Nucleus accumbens (tissue), 56 donors: ENCODE results near the gene MAP2K2.

Experiments
- DNase-seq, 56 donors: peaks; one replicate each; lab custom pipeline; 2025; lab: John Stamatoyannopoulos, UW

Gene MAP2K2

DNA sequence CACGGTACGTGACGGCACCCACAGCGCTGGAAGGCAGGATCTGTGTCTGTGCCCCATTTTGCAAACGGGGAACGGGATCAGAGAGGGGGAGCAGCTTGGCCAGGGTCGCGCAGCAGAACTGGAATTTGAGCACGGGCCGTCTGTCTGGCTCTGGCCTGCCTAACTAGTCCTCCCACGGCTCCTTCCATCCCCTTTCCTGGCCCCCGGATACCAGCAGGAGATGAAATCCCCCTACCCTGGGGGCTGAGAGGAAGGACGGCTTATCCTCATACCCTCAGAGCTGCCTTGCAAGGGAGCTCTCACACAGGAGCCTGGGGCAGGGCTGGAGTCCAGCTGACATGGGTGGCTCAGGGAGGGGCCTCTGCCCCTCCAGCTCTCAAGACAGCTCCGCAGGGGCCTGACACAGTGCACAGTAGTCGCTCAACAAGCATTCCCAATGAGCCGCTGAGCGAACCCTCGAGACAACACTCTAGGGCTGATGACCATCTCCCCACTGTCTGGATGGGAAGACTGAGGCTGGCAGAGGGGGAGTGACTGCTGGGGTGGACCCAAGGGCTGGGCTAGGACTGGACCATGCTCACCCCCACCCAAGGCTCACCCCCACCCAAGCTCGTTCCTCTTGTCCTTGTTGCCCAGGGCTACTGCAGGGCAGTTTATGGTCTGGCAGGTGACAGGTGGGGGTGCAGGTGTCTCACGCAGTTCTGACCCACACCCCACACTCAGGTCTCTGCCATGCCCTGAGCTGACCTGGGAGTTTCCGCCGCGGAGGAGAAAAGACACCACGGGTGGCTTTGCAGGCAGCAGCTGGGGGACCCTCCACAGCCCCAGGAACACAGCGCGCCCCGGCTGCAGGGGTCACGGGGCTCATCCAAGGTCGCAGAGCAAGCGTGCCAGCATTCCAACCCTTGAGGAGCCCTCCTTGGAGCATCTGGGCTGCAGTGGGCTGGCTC is 61.2 kb downstream of the MAP2K2 start:
- no peak for DNase-seq

DNA sequence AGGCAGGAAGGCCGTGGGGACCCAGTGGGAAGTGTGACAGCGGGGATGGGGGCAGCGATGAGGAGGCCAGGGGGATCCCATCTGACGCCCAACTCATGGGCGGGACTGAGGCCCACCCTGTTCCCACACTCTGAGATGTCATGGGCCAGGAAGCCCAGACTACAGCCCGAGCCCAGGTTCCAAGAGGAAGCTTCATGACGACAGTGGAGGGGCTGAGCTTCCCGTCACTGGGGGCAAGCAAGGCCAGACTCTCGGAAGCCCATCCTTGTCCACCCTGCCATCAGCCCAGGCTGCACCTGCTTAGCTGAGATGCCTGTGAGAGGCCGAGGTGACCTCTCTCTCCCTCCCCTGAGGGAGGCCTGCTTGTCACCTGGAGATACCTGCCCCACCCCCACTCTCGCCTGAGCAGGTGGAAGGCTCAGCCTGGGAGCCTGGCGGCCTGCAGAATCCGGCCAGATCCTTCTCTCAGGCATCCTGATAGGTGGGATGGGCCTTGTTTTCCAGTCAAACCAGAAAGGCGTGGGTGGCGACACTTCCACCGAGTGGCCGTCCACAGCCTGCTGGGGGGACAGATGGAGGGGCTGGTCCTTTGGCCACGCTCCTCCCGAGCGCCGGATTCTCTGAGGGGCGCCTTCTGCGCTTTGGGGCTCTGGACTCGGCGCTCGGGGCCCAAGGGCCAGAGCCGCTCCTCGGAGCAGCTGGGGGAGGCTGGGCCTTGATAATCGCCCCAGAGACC is 62.1 kb downstream of the MAP2K2 start:
- DNase-seq = no peak

DNA sequence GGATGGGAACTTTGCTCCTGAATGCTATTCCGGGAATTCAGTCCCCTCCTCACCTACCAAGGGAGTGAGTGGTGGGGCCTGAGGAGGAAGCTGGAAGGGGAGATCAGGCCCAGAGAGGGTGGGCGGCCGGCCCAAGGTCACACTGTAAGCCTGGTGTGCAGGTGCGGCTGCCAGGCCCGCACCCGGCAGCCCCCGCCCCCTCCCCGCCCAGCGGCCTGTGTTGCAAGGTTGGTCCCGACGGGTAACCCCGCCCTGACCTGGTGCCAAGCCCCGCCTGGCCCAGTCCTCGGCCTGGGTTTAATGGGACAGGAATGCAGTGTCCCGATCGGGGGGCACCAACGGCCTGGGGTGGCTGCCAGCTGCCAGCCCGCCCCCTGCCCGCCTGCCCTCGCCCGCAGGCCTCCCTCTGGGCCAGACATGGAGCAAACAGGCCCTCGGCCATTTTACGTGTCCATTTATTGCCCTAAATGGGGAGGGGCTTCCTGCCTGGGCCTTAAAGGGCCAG is 62.7 kb downstream of the MAP2K2 start:
- peak in 1 of 56 donors; percentile 46 for DNase-seq

DNA sequence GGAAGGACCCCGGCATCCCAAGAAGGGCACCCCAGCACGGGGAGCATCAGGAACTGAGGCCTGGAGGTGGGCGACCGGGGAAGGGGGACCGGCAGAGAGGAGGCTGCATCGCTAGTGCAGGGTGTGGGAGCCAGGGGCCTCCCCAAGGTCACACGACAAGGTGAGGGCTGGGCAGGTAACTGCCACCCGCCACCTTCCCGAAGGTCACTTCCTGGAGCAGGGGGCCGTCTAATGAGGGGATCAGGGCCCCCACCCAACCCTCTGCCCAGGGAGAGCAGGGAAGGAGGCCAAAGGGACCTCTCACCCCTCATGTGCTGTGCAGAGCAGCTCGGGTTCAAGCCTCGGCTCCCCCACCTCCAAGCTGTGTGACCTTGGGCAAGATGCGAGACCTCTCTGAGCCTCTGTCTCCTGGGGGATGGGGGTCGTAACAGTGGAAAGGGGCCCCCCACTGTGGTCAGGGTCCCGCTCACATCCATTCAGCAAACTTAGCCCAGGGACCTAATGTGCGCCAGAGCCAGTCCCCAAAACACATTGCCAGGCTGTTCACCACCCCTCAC is 63.2 kb downstream of the MAP2K2 start:
- DNase-seq = no peak

DNA sequence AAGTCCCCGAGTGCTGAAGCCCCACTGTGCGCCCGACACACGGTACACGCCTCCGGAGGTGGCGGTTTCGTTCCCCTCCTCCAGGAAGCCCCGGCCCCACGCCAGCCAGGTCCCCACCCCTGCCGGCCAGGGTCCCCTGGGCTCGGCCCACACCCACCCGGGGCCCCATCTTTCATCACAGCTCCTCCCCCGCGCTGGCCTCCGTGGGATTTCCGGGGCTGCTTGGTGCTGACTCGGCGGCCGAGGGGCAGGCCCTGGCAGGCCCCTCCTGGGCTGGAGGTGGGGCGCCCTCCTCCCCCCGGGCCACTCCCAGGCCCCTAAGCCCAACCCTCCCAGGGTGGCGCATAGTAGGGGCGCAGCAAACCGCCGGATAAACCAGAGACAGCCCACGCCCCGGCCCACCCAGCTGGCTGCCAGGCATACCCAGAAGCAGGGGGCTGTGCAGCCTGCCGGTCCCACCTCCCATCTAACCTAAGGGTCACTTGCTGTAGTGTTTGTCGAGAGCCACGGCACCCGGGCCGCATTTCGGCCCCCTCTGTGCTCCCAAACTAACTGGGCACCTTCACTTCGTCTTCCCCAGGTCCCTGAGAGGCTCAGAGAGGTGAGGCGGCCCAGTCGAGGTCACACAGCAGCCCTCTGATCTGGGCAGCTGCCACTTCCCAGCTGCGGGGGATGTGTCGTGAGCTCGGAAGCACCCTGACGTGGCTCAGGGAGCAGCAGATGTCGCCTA is 63.9 kb downstream of the MAP2K2 start:
- DNase-seq = no peak

DNA sequence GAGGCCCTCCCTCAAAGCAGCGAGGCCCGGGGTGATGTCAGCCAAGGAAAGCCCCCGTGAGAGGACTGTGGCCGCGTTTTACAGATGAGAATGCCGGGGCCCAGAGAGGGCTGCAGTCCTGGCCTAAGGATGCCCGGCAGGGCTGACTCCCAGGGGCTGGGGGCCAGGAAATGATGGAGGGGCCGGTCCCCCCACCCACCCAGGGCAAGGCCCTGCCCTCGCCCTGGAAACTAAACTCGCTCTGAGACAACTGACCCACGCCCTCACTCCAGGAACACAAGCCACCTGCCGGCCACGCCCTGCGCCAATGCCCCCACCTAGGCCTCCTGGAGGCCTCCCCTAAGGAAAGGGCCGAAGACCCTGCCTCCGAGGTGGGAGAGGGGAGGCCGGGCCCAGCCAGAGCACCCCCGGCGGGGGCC is 64.5 kb downstream of the MAP2K2 start:
- no peak for DNase-seq

DNA sequence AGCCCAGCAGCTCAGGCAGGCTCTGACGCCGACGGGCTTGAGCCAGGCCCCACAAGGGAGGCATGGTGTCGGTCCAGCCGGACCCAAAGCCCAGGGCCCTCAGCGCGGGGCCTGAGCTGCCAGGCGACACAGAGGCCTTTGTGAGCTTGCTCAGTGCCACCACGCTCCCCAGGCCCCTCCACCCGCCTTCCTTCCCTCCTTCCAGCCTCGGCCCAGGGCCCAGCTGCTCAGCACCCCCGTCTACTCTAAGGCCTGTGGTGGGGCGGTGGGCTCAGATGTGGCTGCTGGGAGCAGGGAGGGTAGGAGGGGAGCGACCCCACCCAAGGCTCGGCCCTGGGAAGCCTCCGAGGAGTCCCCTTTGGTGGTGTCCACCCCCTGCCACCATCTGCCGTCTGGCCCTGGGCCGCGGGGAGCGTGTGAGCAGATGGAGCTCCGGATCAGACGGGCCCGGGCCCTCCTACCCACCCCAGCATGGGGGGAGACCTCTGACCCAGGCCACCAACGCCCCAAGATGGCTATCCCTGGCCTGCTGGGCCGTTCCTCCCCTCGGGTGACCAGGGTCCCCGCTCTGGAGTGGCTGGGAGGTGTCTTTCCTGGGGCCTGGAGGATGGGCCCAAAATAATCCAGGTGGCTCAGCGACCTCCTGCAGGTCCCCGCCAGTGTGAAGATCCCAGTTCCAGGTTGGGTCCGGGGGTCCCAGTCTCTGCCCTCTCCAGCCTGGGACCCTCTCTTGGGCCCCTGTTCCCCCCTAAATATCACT is 65.0 kb downstream of the MAP2K2 start:
- peak in 54 of 56 donors; percentile 9 to 87 (median 72) for DNase-seq

DNA sequence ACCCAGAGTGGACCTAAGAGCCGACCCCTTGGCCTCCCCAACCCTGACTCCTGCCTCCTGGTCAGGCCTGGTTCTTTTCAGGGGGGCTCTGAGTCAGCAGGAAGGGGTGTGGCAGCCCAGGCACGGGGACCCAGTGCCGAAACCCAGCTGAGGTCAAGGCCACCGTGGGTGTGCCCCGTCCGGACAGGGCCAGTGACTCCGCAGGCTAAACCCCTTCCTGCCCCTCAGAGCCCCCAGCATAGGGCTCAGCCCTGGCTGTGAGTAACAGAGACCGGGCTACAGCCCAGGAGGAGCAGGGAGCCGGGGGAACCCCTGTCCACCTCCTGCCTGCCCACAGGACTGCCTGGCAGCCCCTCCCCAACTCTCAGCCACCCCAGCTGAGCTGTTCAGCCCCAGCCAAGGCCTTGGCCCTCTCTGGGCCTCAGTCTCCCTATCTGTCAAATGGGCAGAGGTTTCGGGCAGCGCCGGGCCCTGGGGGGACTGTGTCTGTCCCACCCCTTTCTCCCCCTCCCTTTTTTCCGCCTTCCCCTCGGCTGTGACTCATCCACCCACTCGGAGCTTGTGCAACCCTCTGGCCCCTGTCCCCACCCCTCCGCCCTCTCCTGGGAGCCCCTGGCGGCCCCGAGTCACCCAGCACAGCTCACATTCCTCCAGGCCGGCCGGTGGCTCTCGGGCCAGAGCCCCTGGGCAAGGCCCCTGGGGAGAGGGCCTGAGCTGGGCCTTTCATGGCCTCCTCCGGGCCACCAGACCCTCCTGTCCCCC is 65.8 kb downstream of the MAP2K2 start:
- DNase-seq = peak in 16 of 56 donors; percentile 51 to 79 (median 68)

DNA sequence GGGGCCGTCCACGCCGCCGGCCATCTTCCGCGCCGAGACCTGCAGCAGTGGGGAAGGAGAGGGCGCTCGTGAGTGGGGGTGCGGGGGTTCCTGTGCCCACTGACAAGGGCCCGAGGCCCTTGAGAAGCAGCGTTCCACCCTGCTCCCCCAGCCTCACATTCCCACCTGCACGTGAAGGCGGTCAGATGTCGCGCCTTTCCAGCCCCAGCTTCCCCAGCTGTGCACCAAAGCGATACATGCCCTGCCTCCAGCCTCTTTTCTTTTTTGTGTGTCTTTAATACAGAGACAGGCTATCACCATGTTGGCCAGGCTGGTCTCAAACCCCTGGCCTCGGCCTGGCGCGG is 68.7 kb downstream of the MAP2K2 start:
- no peak for DNase-seq

DNA sequence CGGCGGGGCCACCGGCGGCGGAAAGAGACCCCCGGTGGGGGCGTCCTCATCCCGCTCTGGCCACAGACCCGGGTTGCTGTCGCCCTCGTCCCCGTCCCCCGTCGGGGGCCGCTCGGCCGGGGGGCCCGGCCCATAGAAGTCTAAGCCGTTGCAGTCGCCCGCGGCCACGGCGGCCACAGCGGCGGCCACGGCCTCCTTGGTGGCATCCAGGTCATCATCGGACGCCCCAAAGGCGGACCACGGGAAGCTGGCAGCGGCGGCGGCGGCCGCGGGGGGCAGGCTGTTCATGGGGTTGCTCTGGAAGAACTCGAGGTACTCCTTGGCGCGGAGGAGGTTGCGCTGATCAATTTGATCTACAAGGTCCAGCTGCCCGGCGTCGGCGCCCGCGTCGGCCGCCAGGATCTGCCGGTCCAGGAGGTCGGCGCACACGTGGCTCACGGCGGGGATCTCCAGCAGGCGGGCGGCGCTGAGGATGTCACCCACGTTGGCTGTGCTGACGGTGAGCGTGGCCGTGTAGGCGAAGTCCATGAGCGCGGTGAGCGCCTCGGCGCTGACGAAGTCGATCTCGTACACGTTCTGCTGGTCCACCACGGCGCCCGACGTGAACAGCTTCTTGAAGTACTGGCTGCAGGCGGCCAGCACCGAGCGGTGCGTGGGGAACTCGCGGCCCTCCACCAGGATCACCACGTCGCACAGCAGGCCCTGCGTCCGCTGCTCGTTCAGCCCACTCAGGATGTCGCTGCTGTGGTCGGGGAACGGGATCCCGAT is 69.3 kb downstream of the MAP2K2 start:
- no peak for DNase-seq

DNA sequence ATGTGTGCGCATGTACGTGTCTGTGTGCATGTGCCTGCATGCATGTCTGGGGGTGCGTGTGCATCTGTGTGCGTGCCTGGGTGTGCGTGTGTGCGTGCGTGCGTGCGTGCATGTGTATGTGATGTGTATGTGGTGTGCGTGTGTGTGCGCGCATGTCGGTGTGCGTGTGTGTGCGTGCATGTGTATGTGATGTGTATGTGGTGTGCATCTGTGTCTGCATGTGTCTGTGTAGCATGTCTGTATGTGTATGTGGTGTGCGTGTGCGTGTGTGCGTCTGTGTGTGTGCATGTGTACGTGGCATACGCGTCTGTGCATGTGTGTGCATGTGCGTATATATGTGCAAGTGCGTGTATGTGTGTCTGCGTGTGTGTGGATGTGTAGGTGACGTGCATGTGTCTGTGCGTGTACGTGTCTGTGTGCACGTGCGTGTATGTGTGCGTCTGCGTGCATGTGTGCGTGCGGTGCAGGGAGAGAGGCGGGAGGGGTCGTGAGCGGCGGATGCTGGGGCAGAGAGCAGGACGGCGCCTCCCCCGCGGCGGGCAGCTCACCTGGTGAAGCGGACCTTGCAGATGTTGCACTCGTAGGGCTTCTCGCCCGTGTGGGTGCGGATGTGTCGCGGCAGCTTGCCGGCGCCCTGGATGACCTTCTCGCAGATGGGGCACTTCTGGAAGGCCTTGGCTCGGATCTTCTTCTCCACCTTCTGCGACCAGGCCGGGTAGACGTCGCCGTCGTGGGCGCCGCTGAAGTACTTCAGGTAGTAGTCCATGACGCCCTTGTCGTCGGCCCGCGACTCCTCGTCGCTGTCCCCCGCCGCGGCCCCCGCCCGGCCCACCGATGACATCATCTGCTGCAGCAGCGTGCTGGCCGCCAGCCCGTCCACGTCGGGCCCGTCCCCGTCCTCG is 70.2 kb downstream of the MAP2K2 start:
- DNase-seq = no peak

DNA sequence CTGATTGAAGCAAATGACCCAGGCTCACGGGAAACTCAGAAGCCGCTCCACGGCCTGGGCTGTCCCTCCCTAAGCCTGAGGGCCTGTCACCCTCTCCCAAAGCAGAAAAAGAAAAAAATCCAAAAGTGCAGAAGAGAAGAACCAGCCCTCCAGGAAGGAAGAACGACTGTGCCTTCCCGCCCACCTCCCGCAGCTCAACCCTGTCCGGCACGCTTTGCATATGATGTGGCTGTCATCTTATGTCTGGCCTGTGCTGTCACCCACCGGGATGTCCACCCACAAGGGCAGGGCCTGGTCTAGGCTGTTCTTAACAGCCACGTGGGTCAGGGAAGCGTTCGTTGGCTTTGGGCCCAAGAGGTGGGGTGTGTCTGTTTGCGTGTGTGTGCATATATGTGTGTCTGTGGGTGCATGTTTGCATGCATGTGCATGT is 70.9 kb downstream of the MAP2K2 start:
- no peak for DNase-seq

DNA sequence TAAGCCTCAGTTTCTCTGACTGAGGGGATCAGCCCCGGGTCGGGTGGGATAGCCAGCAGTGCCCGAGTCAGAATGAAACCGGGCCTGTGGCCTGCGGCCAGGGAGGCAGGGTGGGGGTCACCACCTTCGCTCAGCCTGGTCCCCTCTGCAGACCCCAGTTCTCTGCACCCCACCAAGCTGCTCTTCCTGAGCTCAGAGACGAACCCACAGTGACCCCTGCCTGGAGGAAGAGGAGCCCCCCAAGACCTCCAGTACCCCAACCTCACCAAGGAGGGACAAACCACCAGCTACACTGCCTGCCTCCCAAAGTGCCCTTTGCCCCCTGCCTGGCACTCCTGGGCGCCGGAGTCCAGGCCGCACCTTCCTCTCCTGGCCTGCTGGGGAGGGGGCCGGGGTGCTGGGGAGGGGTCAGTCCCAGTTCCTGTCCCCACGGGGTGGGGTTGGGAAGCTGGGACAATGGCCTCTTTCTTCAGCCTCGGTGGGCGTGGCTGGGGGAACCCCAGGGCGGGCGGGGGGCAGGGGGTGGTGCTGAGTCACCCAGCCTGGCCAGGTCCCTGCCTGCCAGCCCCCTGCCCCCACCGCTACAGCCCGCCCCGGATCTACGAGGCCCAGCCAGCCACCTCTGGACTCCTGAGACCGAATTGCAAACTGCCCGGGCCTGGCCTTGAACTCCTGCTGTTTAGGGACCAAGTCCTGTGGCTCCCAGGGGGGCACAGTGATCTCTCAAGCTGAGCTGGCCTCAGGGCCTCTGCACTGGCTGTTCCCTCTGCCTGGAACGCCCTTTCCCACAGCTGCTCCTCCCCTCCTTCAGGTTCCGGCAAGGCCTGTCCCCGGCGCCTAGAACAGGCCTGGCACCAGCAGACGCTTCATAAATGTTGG is 71.6 kb downstream of the MAP2K2 start:
- peak in 33 of 56 donors; percentile 4 to 82 (median 35) for DNase-seq

DNA sequence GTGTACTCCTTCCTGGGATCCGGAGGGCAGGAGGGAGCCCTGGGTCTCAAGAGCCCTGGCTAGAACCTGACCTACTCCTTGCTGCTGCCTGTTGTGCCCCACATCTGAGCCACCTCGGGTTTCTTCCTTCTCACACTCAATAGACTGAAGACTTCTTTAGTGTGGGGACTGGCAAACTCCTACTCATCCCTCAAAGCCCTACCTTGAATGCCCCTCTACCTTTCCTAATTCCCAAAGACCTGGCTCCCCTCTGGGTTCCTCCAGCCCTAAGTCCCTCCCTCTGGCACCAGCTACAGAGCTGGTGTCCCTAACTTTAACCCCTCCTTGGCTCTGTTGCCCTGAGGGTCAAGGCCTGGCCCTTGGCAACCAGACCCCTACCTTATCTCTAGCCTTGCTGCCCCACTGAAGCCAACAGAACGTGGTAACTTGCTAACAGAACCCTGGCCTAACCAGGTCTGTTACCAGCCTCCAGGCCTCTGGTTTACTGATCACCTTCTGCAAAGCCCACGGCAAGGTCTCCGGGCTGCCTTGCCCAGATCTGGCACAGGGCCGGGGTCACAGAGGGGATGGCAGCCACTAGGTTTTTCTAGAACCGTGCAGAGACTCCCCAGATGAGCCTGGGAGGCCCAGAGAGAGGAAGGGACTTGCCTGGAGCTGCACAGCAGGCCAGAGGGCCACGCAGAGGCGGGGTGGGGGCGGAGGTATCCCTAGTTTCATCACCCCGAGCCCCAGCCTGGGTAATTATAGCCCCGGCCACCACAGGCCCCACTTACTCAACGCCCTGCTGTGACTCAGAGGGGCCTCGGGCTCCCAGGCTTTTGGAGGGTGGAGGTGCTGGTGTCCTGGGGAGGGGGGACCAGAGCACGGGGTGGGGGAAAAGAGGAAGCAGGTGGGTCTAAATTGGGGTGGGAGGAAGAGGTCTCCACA is 72.5 kb downstream of the MAP2K2 start:
- no peak for DNase-seq

DNA sequence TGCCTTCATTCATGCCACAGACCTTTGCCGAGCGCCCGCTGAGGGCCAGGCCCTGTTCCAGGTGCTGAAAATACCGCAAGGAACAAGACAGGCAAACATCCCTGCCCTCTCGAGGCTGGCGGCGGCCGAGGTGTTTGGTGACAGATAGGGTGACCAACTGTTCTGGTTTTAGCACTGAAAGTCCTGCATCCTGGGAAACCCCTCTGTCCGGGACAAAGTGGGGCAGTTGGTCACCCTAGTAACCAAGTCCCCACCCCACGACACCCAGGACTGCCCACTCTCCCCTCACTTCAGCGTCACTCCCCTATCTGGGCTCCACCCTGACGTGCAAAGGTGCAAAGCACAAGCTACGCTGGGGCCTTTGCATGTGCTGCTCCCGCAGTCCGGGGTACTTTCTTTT is 74.5 kb downstream of the MAP2K2 start:
- no peak for DNase-seq
